ENCODE measurements around the gene ROM1.

GRCh38 chr11:62578541-62578940 is 34.5 kb upstream of the ROM1 start:
- no peak for TF ChIP-seq POLR2AphosphoS5 (IDR thresholded peaks at IDR 0.05)
- no peak for TF ChIP-seq CTCF (IDR thresholded peaks at IDR 0.05)

Measured in gastroesophageal sphincter (tissue), 3 donors.